Measurements from ENCODE around the gene CAPZB.

DNA sequence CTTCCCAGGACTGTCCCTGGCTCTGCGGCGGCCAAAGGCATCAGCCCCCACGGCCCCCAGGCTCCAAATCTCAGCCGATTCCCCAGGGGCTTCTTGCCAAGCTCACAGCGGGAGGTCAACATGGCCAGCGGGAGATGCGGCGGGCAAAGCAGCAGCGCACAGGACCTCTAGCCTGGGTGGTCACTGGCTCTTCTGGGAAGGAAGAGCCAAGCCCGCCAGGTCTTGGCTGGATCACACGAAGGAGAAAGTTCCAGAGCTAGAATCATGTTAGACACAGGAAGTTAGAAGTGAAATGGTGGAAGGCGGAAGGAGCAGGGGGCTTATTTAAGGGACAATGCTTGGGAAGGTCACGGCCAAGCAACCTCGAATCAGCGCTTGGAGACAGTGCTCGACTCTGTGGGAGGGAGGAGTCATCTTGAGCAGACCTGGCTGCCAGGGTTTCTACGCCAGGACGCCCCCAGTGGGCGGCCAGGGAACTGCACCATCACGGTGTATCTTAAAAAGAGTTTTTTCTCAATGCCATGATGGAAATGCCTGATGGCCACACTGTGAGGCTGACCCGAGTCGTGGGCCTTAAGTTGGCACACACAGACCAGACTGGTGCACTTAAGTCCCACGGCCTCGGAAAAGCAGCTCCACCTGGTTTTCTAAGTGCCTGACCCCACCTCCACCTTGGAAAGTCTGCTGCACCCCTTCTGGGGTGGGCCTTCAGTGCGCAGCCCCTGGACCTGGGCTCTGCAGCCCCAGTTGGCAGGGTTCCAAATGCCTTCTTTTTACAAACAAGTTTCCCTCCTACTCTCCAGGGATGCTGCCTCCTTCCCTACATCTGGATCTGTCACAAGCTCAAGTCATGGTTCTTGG lies 143.9 kb downstream of the CAPZB start:
- no peak for TF ChIP-seq GATA2 (IDR thresholded peaks at IDR 0.05; ENCODE audit: low read depth, low read length)
- TF ChIP-seq GATA3 (IDR thresholded peaks at IDR 0.05; ENCODE audit: low read depth, low read length): no peak
